ENCODE results near the gene HPSE2.
A peak's percentile ranks its signal among the peaks of the same experiment; 100 is the strongest.

HPSE2 gene

DNA sequence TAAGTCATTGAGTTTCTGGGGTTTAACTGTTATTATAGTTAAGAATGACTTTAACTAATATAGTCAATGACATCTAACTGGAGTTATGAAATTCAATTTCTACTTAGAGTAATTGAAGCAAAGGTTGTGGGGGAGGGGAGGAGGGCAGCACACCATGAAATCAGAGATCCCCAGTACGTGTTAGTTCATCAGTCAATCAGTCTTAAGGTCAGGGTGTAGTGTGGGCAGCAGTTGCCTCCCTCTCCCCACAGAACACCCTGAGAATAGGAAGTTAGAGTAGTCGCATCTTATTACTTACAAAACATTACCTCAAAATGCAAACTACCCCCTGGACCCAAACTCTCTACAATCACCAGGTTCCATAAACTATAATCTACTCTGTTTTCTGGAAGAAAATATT lies 781.9 kb downstream of the HPSE2 start:
- DNase-seq = no peak

- no peak for DNase-seq
Observed at GRCh38 chr10:98450618-98451017, 785.0 kb downstream of the HPSE2 start.

- no peak for DNase-seq
Observed at GRCh38 chr10:98449287-98449686, 786.4 kb downstream of the HPSE2 start.

DNA sequence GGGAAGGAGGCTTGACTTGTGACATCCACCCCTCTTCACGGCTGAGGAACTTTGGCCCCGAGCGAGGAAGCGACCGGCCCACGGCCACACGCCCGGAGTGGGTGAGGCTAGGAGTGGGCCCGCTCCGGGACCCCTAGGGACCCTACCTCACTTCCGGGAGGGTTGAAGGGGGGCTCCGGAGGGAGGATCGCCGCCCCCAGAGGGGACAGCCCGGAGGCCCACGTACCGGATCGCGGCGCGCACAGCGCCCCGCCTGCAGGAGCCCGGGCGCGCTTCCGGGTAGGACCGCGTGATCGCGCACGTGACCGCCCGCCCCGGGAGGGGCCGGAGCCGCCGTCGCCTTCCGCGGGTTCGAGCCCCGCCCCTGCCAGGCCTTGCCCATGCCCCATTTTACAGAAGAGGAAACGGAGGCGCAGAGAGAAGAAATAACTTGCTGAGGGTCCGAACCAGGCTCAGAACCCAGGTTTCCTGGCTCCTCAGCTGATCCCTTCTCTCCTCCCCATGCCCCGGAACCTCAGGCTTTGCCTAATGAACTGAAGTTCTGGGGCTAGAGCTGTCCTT lies 788.9 kb downstream of the HPSE2 start, which contains the start of gene HPS1:
Gene HPS1, minus strand, starts transcription at position 275 of the 561 bp plus-strand sequence. CDS start 3,695 bp downstream, outside the sequence.
- peak; percentile 86 for DNase-seq

DNA sequence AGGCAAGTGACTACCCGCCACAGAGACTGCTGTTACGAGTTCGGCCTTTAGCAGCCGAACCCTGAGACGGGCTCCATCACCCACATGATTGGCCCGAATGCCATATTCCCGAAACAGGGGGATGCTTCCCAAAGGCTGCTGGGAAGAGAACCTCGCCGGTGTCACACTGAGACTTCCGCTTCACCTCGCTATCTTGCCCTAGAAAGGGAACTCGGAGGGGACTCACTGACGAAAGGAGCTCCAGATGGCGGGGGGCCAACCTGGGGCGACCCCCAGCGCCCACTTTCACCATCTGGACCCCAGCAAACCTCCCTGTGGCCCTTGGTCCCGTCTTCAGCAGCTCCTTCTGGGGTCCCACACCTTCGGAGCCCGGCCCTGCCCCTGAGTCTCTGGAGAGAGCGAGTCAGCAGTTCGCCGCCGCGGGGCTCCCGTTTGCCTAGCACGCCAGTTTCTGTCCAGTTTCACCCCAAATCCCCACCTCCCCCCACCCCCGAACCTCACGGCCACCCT lies 789.4 kb downstream of the HPSE2 start:
- DNase-seq = peak; percentile 59

DNA sequence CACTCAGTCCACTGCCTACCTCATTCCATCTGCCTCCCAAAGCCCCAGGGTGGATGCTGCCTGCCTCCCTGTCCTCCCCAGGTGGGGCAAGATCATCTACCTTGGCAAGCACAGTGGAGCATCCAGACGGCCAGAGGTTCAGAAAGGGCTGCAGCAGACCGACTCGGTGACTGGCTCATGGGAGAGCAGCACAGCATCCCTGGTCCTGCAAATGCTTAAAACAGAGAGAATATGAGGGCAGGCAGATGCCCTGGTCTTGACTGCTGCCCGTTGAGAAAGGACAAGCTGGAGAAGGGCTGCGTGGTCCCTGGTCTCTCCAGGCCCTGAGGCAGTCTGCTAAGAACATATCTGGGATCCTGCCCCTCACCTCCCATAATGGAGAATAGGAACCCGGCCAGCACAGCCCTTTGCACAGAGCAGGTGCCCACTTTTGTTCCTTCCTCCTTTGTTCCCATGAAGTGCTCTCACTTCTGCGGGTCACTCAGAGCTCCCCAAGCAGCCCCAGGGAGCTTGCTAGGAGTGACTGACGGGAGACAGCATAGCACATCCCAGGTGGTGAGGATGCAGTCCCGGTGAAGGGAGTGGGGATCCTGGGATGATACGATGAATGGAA lies 790.3 kb downstream of the HPSE2 start:
- no peak for DNase-seq

- DNase-seq = no peak
Observed at GRCh38 chr10:98444314-98445006, 791.2 kb downstream of the HPSE2 start.

- DNase-seq = no peak
Observed at GRCh38 chr10:98438715-98439114, 796.9 kb downstream of the HPSE2 start.

- DNase-seq = no peak
Observed at GRCh38 chr10:98436704-98437103, 798.9 kb downstream of the HPSE2 start.

- no peak for DNase-seq
Observed at GRCh38 chr10:98435178-98435577, 800.5 kb downstream of the HPSE2 start.

DNA sequence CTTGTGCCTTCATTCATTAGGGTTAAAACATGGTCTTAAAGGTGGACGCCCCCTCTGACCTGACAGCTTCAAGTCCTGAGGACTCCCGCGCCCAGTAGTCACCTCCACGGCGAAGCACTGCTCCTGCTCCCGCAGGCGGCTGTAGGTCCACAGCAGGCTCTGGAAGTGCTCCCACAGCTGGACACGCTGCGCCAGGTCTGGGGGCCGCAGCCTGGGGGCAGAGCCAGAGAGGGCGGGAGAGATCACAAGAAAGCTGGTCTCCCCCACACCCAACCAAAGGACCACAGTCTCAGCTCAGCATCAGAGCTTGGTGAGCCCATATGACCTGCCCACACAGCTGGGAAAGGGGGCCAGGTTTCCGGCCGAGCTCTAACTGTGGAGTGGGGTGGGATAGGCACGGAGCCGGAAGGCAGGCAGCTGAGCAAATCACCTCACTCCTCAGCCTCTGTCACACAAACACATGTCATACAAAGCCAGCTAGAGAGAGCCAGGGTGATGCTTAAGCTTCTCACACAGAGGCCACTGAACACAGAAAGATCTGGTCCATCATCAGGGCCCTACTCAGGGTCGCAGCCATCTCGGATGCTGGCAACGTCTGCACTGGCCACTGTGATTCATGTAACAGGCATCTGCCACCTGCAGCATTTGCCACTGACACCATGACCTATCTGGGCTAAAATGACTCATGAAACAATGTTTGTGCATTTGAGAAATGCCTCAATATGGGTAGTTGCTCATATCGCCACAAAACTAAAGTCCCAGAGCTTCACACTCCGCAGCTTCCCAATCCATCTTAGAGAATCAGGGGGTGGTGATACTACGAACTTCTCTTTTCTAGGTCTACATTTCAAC lies 801.5 kb downstream of the HPSE2 start:
- no peak for DNase-seq

DNA sequence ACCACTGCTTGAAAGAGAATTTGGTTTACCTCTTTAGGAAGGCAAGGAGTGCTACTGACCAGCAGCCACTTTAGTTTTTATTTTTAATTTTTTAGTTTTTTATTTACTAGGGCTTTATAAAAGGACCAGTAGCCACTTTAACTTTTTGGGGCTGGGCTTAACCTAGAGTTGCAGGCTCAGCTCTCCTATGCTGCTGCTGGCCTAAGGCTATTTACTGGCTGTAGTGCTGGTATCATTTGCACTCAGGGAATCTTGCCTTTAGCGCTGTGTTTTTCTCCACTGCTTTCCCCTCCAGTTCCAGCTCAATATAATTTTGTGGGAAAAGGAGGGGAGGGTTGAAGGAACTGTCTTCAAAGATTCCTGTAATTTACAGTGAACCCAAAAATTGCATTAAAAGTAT lies 802.3 kb downstream of the HPSE2 start:
- DNase-seq = no peak

DNA sequence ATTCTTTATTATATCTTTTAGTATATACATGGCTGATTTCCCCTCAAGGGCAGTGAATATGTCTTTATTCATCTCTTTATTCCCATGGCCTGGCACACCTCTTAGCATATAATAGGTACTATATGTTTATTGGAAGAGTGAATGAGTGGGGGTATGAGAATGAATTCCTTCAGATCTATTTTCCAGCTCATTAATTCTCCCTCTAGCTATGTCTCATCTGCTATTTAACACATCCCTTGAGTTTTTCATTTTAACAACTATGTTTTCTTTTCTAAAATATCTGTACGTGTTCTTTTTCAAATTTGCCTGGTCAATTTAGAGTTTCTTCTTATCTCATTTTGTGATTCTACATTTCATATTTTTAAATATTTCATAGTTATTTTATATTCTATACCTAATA lies 803.3 kb downstream of the HPSE2 start:
- no peak for DNase-seq

DNA sequence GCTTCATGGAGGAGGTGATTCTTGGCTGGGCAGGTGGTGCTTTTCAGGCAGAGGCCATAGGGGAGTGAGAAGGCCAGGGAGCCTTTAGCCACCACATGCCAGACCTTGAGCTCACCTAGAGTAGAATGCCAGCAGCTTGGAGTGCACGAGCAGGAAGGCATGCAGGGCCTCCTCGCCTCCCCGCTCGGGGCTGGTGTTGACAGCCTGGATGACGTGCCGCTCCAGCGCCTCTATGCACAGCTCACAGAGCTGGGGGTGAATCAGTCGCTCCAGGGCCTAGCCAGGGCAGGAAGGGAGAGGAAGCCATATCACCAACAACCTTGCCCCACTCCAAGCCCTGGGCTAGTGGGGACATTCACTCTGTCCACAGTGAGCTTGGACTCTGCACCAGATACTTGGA lies 804.6 kb downstream of the HPSE2 start:
- DNase-seq = no peak

DNA sequence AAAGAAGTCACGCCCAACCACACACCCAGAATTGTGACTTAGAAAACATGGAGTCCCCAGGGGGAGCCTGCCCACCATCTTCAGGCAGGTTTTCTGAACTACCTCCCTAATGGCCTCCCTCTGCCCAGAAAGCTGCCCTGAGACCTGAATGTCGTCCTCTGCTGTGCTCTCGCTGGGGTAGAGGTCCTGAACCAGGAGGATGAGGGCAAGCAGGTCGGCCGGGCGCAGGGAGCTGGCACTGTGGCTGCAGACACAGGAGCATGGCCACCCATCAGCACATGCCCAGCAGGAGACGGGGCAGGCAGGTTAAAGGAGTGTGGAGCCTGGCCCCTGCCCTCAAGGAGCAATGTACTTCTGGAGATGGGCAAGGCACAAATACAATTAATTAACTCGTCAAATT lies 805.2 kb downstream of the HPSE2 start:
- no peak for DNase-seq

- DNase-seq = no peak
Observed at GRCh38 chr10:98429320-98430072, 806.2 kb downstream of the HPSE2 start.

GRCh38 chr10:98427011-98427515 lies 808.6 kb downstream of the HPSE2 start:
- DNase-seq = no peak

DNA sequence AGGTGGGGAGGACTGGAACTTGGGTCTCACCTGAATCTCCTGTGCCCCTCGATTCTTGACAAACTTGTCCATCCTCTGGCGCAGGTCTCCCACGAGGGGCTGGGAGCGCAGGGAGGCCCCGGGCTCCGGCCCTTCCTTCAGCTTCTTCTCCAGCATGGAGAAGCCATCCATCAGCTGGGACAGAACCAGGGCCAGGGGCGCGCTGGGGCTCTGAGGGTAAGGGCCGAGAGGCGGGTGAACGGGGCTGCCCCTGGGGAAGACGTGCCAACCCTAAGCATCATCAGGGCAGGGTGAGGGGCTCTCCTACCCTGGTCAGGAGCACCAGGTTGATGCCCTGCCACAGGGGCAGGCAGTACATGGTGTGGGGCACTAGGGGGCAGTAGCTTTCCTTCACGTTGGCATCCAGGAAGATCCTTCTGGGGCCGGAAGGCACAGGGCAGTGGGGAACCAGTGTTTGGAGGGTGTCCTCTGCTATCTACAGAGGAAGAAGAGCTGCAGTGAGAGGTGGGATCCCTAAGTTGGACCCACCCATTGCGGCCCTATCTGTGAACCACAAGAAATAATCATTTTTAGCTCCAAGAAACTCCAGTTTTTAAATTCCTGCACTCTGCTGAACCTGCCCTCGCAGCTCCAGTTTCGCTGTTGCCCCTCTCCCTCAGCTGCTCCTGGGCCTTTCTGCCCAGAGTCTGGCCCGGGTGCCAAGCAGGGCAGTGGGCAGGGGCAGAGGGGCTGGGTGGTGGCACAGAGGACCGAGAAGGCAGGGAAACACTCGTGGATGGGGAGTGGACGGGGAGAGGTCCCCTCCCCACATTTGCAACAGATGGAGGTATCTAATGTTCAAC lies 809.9 kb downstream of the HPSE2 start:
- DNase-seq = no peak

GRCh38 chr10:98424295-98425254 lies 811.1 kb downstream of the HPSE2 start:
- DNase-seq = no peak

GRCh38 chr10:98423691-98424120 lies 811.9 kb downstream of the HPSE2 start:
- DNase-seq = peak; percentile 41

All from right forelimb (tissue), 1 donor.